ENCODE measurements around the gene STAT3. TPM values are rescaled to one million over a fixed set of nuclear protein-coding genes. Genes with fewer than 3 reads are reported as not detected.

STAT3 gene
- total and polyA plus RNA-seq, 2 of the 13 experiments (the other 11 are each of a cell fraction or from before 2014, with no cell fraction given): 61.8 to 62.4 TPM

DNA sequence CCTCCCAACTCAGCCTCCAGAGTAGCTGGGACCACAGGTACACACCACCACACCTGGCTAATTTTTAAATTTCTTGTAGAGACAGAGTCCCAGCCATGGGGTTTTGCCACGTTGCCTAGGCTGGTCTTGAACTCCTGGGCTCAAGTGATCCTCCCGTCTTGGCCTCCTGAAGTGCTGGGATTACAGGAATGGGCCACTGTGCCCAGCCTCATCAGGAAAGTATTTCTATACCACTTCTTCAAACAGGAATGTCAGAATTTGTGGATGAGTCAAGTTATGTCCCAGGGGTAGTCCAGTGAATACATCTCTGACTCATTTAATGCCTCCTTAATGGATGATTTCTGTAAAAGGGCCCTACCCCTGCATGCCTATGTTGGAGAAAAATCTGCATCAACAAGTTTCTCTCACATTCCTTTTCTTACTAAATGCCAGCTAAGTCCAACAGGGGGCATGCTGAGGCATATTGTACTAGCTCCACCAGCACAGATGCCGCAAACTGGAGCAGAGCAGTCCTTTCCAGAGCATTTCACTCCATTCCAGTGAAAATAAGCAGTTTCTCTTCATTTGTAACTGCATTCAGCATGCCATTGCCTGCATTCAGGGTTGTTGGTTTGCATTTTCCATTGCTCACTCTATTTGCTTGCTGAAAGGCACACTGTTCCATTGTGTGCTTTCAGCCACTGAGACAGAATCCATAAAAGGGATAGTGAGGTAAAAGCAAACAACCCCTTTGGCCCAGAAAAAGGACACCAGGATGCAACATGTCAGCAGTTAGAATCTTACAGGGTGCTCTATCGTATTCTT lies 40.1 kb upstream of the STAT3 start (continued):
- TF ChIP-seq SOX6 (IDR thresholded peaks at IDR 0.05) (no peak), SOX6 (CRISPR knock-in tag; IDR thresholded peaks at IDR 0.05) (peak; percentile 55), ZNF337 (CRISPR knock-in tag; IDR thresholded peaks at IDR 0.05; ENCODE audit: borderline replicate concordance, low read depth) (no peak), ZNF564 (CRISPR knock-in tag; IDR thresholded peaks at IDR 0.05) (no peak), SRSF4 (IDR thresholded peaks at IDR 0.05; ENCODE audit: low read depth, low read length, poor library complexity, severe bottlenecking) (no peak), ZNF143 (CRISPR knock-in tag; IDR thresholded peaks at IDR 0.05) (no peak), ZMYM3 (CRISPR knock-in tag; IDR thresholded peaks at IDR 0.05) (peak; percentile 74), RCOR2 (CRISPR knock-in tag; IDR thresholded peaks at IDR 0.05) (peak; percentile 24; the same call in 1 of the 2 replicates), SALL2 (CRISPR knock-in tag; IDR thresholded peaks at IDR 0.05) (no peak), POLR2AphosphoS5 (IDR thresholded peaks at IDR 0.05; ENCODE audit: low read depth, low read length) (no peak), CHCHD3 (CRISPR knock-in tag; IDR thresholded peaks at IDR 0.05) (no peak), SOX5 (CRISPR knock-in tag; IDR thresholded peaks at IDR 0.05; ENCODE audit: borderline replicate concordance) (peak; percentile 53; the same call in 1 of the 2 replicates), RARA (CRISPR knock-in tag; IDR thresholded peaks at IDR 0.05) (0 out of 2 replicates have a peak, but pooled peaks have one; percentile 6), TBX3 (IDR thresholded peaks at IDR 0.05; ENCODE audit: borderline replicate concordance) (peak; percentile 49; the same call in 1 of the 2 replicates), KDM1A (CRISPR knock-in tag; IDR thresholded peaks at IDR 0.05) (0 out of 2 replicates have a peak, but pooled peaks have one; percentile 6), MIER2 (CRISPR knock-in tag; IDR thresholded peaks at IDR 0.05) (peak; percentile 50; the same call in 1 of the 2 replicates), MED1 (CRISPR knock-in tag; IDR thresholded peaks at IDR 0.05) (peak; percentile 10; the same call in 1 of the 2 replicates), ONECUT2 (CRISPR knock-in tag; IDR thresholded peaks at IDR 0.05) (no peak), HNRNPH1 (optimal IDR thresholded peaks at IDR 0.05; ENCODE audit: low read depth, low read length) (no peak), EP300 (IDR thresholded peaks at IDR 0.05; ENCODE audit: low read depth in 2 of 2, low read length in 2 of 2) (peak in 1 of 2 experiments; percentile 85; a peak in 1 of 4 replicates), EP300 (CRISPR knock-in tag; IDR thresholded peaks at IDR 0.05; ENCODE audit: borderline replicate concordance) (no peak; the same call in 1 of the 2 replicates)
- TF ChIP-seq, protein P1, sequence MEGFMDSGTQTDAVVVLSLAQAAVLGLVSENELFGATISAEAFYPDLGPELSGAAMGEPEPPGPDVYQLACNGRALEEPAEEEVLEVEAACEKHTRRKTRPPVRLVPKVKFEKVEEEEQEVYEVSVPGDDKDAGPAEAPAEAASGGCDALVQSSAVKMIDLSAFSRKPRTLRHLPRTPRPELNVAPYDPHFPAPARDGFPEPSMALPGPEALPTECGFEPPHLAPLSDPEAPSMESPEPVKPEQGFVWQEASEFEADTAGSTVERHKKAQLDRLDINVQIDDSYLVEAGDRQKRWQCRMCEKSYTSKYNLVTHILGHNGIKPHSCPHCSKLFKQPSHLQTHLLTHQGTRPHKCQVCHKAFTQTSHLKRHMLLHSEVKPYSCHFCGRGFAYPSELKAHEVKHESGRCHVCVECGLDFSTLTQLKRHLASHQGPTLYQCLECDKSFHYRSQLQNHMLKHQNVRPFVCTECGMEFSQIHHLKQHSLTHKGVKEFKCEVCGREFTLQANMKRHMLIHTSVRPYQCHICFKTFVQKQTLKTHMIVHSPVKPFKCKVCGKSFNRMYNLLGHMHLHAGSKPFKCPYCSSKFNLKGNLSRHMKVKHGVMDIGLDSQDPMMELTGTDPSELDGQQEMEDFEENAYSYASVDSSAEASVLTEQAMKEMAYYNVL (CRISPR knock-in tag; IDR thresholded peaks at IDR 0.05; ENCODE audit: borderline replicate concordance): peak; percentile 81
- TF ChIP-seq, protein P2, sequence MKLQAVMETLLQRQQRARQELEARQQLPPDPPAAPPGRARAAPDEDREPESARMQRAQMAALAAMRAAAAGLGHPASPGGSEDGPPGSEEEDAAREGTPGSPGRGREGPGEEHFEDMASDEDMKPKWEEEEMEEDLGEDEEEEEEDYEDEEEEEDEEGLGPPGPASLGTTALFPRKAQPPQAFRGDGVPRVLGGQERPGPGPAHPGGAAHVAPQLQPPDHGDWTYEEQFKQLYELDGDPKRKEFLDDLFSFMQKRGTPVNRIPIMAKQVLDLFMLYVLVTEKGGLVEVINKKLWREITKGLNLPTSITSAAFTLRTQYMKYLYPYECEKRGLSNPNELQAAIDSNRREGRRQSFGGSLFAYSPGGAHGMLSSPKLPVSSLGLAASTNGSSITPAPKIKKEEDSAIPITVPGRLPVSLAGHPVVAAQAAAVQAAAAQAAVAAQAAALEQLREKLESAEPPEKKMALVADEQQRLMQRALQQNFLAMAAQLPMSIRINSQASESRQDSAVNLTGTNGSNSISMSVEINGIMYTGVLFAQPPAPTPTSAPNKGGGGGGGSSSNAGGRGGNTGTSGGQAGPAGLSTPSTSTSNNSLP (IDR thresholded peaks at IDR 0.05; ENCODE audit: low read depth, low read length): peak; percentile 58
- TF ChIP-seq, protein P3, sequence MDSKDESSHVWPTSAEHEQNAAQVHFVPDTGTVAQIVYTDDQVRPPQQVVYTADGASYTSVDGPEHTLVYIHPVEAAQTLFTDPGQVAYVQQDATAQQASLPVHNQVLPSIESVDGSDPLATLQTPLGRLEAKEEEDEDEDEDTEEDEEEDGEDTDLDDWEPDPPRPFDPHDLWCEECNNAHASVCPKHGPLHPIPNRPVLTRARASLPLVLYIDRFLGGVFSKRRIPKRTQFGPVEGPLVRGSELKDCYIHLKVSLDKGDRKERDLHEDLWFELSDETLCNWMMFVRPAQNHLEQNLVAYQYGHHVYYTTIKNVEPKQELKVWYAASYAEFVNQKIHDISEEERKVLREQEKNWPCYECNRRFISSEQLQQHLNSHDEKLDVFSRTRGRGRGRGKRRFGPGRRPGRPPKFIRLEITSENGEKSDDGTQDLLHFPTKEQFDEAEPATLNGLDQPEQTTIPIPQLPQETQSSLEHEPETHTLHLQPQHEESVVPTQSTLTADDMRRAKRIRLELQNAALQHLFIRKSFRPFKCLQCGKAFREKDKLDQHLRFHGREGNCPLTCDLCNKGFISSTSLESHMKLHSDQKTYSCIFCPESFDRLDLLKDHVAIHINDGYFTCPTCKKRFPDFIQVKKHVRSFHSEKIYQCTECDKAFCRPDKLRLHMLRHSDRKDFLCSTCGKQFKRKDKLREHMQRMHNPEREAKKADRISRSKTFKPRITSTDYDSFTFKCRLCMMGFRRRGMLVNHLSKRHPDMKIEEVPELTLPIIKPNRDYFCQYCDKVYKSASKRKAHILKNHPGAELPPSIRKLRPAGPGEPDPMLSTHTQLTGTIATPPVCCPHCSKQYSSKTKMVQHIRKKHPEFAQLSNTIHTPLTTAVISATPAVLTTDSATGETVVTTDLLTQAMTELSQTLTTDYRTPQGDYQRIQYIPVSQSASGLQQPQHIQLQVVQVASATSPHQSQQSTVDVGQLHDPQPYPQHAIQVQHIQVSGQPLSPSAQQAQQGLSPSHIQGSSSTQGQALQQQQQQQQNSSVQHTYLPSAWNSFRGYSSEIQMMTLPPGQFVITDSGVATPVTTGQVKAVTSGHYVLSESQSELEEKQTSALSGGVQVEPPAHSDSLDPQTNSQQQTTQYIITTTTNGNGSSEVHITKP (CRISPR knock-in tag; IDR thresholded peaks at IDR 0.05; ENCODE audit: low read depth): peak; percentile 64; the same call in 1 of the 2 replicates
